Fibroblast of peridontal ligament (primary cell): ENCODE results near the gene CCDC12.
"Not testable (repeated sequence)": the region's sequence is repeated elsewhere in the genome, so short reads cannot be mapped to it uniquely, and the experiment has no call there.

ENCODE experiments used
- DNase-seq: peaks from one replicate; pipeline ENCODE4 v3.0.0-alpha.2; 2010; ENCODE audit errors: extremely low read depth

Gene CCDC12

GRCh38 chr3:46979958-46980497, 3.5 kb upstream of the CCDC12 start:
- DNase-seq = no peak

- DNase-seq = peak; percentile 75
Measured at GRCh38 chr3:46978985-46979944, 2.7 kb upstream of the CCDC12 start, which contains the start of gene NBEAL2. TSS of gene NBEAL2 (plus strand) at chr3:46979666. CDS start at chr3:46979862, 196 bp downstream.

- DNase-seq = no peak
Measured at GRCh38 chr3:46978381-46978780, 1.8 kb upstream of the CCDC12 start.

GRCh38 chr3:46977811-46978195, 1.3 kb upstream of the CCDC12 start:
- no peak for DNase-seq

- DNase-seq = no peak
Measured at GRCh38 chr3:46974421-46975171, 1.9 kb downstream of the CCDC12 start.

- no peak for DNase-seq
Measured at GRCh38 chr3:46972396-46972795, 4.1 kb downstream of the CCDC12 start.

GRCh38 chr3:46971742-46972141, 4.8 kb downstream of the CCDC12 start:
- no peak for DNase-seq

DNA sequence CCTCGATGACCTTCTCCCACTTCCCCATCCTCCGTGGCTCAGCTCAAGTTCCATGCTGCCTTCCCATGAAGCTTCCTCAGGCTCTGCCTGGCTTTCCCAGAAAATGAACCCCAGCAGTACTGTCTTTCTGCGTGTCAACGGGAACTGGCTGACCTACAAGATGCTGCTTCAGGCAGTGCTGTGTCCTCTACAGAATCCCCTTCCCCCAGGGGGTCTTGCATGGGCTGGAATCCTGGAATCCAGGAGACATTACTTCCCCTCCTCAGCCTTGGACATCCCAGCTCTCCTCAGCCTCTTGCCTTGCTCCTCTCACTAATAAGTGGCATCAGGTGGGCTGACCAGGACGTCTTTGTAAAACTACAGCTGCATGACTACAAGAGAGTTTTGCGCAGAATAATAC, 5.4 kb downstream of the CCDC12 start:
- no peak for DNase-seq

- no peak for DNase-seq
Measured at GRCh38 chr3:46970391-46971091, 6.0 kb downstream of the CCDC12 start.

DNA sequence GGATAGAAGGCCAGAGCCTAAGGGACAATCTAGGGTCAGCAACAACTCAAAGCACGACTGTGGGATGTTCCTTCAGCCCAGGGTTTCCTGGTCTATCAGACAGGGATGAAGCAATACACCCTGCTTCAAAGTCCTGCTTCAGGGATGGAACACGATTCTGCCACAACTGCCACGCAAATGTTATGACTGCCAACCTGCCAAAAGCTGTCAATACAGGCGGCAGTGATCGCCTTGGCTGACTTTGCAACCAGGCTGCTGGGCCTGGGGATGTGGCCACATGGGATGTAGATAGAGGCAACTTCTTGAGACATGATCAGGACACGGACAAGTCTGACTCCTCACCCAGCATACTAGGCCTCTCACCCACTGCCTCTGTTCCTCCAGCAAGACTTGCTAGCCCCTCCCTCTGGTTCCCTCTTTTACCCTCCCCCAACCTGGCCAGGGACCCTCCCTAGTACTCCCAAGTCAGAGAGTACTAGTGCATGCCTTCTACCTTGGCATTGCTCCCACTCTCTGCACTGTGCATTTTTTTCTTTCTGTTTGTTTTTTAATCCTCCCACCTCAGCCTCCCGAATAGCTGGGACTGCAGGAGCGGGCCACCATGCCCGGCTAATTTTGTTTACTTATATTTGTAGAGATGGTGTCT, 7.6 kb downstream of the CCDC12 start:
- DNase-seq = no peak

DNA sequence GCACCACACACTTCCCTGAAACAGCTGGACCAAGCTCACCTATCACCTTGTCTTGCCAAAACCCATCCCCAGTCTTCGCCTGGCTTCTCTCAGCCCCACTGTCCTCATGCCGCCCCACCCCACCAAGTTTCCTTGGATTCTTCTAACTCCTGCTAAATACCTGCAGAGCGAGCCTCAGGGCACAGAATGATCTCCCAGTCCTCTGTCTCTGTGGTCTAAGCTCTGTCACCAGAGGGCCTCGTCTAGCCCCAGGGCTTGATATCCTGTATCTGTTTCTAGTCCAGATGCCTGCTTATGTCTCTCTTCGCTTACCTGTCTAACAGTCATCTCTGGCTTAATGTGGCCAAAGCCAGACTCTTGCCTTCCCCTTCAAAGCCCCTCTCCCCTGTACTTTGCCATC, 9.7 kb downstream of the CCDC12 start:
- DNase-seq = no peak

DNA sequence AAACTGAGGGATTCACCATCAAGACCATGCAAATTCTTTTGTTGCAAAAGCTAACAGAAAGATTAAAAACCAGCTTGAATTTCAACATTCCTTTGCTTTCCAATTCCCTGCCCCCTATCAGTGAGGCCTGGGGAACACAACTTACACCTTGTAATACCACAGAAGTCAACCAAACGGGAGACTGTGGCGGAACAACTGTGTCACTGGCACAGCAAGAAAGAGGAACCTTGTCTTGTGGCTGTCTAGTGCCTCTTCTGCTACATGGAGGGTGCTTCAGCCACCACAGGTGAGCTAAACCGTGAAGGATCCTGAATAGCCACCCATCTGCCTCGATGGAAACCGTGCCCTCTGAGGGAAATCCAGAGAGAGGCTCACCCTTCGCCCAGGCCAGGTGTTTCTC, 11.4 kb downstream of the CCDC12 start:
- DNase-seq = no peak

DNA sequence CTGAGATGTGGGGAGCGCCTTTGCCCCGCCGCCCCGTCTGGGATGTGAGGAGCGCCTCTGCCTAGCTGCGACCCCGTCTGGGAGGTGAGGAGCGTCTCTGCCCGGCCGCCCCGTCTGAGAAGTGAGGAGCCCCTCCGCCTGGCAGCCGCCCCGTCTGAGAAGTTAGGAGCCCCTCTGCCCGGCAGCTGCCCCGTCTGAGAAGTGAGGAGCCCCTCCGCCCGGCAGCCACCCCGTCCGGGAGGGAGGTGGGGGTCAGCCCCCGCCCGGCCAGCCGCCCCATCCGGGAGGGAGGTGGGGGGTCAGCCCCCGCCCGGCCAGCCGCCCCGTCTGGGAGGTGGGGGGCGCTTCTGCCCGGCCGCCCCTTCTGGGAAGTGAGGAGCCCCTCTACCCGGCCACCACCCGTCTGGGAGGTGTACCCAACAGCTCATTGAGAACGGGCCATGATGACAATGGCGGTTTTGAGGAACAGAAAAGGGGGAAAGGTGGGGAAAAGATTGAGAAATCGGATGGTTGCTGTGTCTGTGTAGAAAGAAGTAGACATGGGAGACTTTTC, 12.4 kb downstream of the CCDC12 start:
- not testable (repeated sequence) for DNase-seq

GRCh38 chr3:46962990-46963389, 13.6 kb downstream of the CCDC12 start:
- no peak for DNase-seq

GRCh38 chr3:46962427-46962826, 14.1 kb downstream of the CCDC12 start:
- DNase-seq = no peak

- DNase-seq = no peak
Measured at GRCh38 chr3:46960835-46961234, 15.7 kb downstream of the CCDC12 start.

DNA sequence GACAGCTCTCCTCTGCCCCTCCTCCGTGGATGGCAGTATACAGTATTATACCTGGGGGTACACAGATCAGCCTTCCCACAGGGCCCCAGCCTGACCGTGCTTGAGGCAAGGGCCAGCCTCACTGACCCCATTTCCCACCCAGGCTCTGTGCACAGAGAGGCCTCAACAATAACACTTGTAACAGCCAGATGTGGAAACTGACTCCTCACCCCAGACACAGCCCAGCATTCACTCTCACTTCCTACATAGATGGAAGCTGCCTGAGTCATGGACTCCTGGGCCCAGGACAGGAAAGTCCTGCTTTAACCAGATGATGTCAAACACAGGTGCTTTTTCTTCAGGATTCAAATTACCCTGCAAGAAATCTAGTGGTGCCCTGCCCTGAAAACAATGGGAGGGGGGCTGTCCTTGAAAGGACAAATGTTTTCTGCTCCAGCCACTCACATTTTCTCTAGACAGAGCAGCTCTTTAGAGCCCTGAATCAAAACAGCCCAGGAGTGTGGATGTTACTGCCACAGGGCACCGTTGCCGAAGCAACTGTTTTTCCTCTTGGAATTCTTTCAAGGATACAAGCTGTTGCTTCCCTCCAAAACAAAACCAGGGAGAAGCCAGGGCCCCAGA, 16.4 kb downstream of the CCDC12 start:
- DNase-seq = peak; percentile 27

DNA sequence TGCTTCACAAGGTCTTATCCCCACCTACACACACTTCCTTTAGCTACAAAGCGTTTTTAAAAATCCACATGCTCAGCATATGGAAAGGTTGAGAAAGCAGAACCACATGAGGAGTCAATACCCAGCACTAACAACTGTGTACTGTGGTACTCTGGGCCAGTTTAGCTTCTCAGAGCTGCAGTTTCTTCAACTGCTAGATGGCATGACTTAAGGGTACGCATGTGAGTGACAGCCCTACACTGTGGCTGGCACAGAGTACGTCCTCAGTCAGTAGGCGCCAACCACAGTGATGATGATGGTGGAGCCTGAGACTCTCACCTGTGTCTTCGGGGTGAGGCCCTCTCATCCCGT, 17.4 kb downstream of the CCDC12 start:
- no peak for DNase-seq

GRCh38 chr3:46958467-46959160, 17.9 kb downstream of the CCDC12 start:
- DNase-seq = no peak
